Heart left ventricle (tissue), 16 donors: ENCODE data around the gene MAP4K1. TPM values are rescaled to one million over a fixed set of nuclear protein-coding genes. Genes with fewer than 3 reads are reported as not detected.
A peak's percentile ranks its signal among the peaks of the same experiment; 100 is the strongest.

Experiments used
- ATAC-seq, 4 donors: fragments of 200-7000 bp; cut with Tn5 transposase; one replicate each; pipeline ENCODE4 v1.9.1; 2020 to 2022; ENCODE audit warnings: moderate library complexity in 4 of 4, mild to moderate bottlenecking in 3 of 4, moderate number of reproducible peaks in 1 of 4
- DNase-seq, 5 donors: peaks; one replicate each; pipeline ENCODE4 v3.0.0-alpha.2; 2020
- H3K27ac ChIP-seq, 12 donors: fragments of 200-600 bp; sonication (generic) in 4 of 12; one replicate each; pipeline versions ENCODE4 v1.5.0 to v1.8.0; 2016 to 2022; ENCODE audit warnings: mild to moderate bottlenecking in 2 of 12
- H3K27me3 ChIP-seq, 9 donors: fragments of 200-600 bp; sonication (generic) in 2 of 9; one replicate each; pipeline versions ENCODE4 v1.5.1 to v1.8.0; 2016 to 2022; ENCODE audit warnings: mild to moderate bottlenecking in 3 of 9
- H3K36me3 ChIP-seq, 9 donors: fragments of 200-600 bp; sonication (generic) in 2 of 9; one replicate each; pipeline versions ENCODE4 v1.5.0 to v1.8.0; 2018 to 2022; ENCODE audit warnings: mild to moderate bottlenecking in 2 of 9
- H3K4me1 ChIP-seq, 12 donors: fragments of 200-600 bp; sonication (generic) in 4 of 12; one replicate each; pipeline versions ENCODE4 v1.5.0 to v1.8.0; 2016 to 2022; ENCODE audit warnings: mild to moderate bottlenecking in 3 of 12
- H3K4me3 ChIP-seq, 12 donors: fragments of 200-600 bp; sonication (generic) in 4 of 12; one replicate each; pipeline versions ENCODE4 v1.5.0 to v1.8.0; 2017 to 2022; ENCODE audit warnings: mild to moderate bottlenecking in 9 of 12, moderate library complexity in 4 of 12
- H3K9me3 ChIP-seq, 12 donors: fragments of 200-600 bp; sonication (generic) in 4 of 12; one replicate each; pipeline versions ENCODE4 v1.5.0 to v1.8.0; 2016 to 2022; ENCODE audit warnings: mild to moderate bottlenecking in 1 of 12
- CTCF ChIP-seq, 12 donors: fragments of 200-600 bp; sonication (generic) in 4 of 12; IDR thresholded peaks; one replicate each; pipeline versions ENCODE4 v1.5.0 to v1.8.0; 2018 to 2022; ENCODE audit warnings: antibody characterized with exemption in 12 of 12, mild to moderate bottlenecking in 5 of 12
- POLR2A ChIP-seq, 2 donors: fragments of 450-650 bp; IDR thresholded peaks; one replicate each; pipeline ENCODE4 v1.6.1; 2017; ENCODE audit warnings: antibody characterized with exemption in 2 of 2, mild to moderate bottlenecking in 2 of 2, moderate library complexity in 2 of 2
- WGBS, 4 donors: extraction: QIAGEN DNeasy Blood & Tissue Kit in 2 of 4; methylation state at CpG; one replicate each; pipeline versions ENCODE4 v1.1.5 to v1.1.7; 2013 to 2018; 5-methylcytosine and 5-hydroxymethylcytosine counted together
- intact Hi-C, 10 donors: fragments of 100-400 bp; cut with DNase I; formaldehyde crosslinking; loops; one replicate each; pipeline versions ENCODE4 v1.11.1 to v1.14.2; 2022
- polyA plus RNA-seq, 2 donors: library from polyadenylated mRNA; stranded (reverse); fragments of 200-250 nt; gene quantifications; one replicate each; pipeline ENCODE4 v1.2.3, GENCODE V29; 2013
- total RNA-seq, 9 donors: library from RNA; depleted of rRNA in 2 of 9; stranded (reverse); fragments of >200 nt in 2 of 9; fragmentation: NEBNext Ultra II Directional in 3 of 9; extraction: Animal tissue kit (Norgen Biotek cat#: 25700) in 3 of 9; gene quantifications; one replicate each; pipeline versions ENCODE4 v1.1.0 to v1.2.4, GENCODE V29; 2016 to 2023
- donor health status: ischemic (EF 13 %, LVEDD 7.1; RV severe dilation, severe dysfunction).
- donor health status: healthy with polysubstance abuse.
- donor health status: DM: no; HTN: yes; CAD: no.
- donor health status: DM: no; HTN: no; CAD: no.
- donor health status: ischemic (EF 25% LVEDD 6.9; RV normal size, moderate dysfunction).
- donor health status: ischemic (EF 25% LVEDD 5.7; RV mildly dilated, moderate dysfunction).
- donor health status: healthy.
- donor health status: DM: yes; HTN: yes; CAD: no.
- donor health status: ischemic (EF 35%, LVEDD 5.7; RV mildly dilated, moderate dysfunction).
- donor health status: nonischemic (EF 11% LVEDD 7.7; RV severe dilation, severe dysfunction).
- donor health status: DM: yes; HTN: yes; CAD: no.
- donor health status: PGD.
- donor health status: ischemic (EF 29% LVEDD 5.4; RV normal size, mild dysfunction).
- donor health status: nonischemic (EF 23%, LVEDD 6.1; RV moderate dilation, normal function).

Gene MAP4K1
- total and polyA plus RNA-seq, 11 donors, result 0.69 to 9.9 (median 2.7) TPM

GRCh38 chr19:38618590-38619360 lies 1.0 kb upstream of the MAP4K1 start, which contains the start of gene EIF3K:
Gene EIF3K (plus strand): TSS chr19:38619188. CDS start chr19:38619269, 81 bp downstream.
- no peaks in the 10 kb centered on the region for H3K27me3 ChIP-seq
- 1 to 6% (median 1%) methylated on average over 28 to 64 of the region's 64 CpGs for WGBS, 4 donors
- no peaks in the 10 kb centered on the region for H3K9me3 ChIP-seq
- peak; percentile 93 to 97 (median 95) for ATAC-seq
- peak; percentile 98 to 100 (median 99) for DNase-seq
- H3K4me1 ChIP-seq, result peaks cover 2 to 28% (median 20%) of the 10 kb centered on the region in 12 donors
- peaks cover 3 to 39% (median 35%) of the 10 kb centered on the region in 9 donors for H3K36me3 ChIP-seq
- H3K27ac ChIP-seq, result peak within 1 kb of the TSS; percentile 81 to 96 (median 90)
- H3K4me3 ChIP-seq, result peak within 1 kb of the TSS; percentile 54 to 98 (median 84)
- intact Hi-C loops, result loop anchor here in 6 of 10 donors (5.0 to 10.0 kb wide), 6 partner anchors 74 to 506 kb away; partner anchors contain the start of genes FAM98C (in 3 of the 6), MRPS12 (in 3 of the 6), SARS2 (in 3 of the 6) and PAK4 (in 1 of the 6)
- TF ChIP-seq POLR2A (IDR thresholded peaks at IDR 0.05) (peak; percentile 51 to 80), CTCF (IDR thresholded peaks at IDR 0.05) (no peak)

GRCh38 chr19:38617283-38617763 lies 430 bp downstream of the MAP4K1 start:
- Histone ChIP-seq H3K4me1 (peaks cover 2 to 28% (median 20%) of the 10 kb centered on the region in 12 donors), H3K27ac (peak overlapping the region in 8 of 12 donors; percentile 9 to 92 (median 76)), H3K27me3 (no peaks in the 10 kb centered on the region), H3K9me3 (no peaks in the 10 kb centered on the region), H3K4me3 (peak overlapping the region in 10 of 12 donors; percentile 4 to 98 (median 86)), H3K36me3 (peaks cover 3 to 25% (median 23%) of the 10 kb centered on the region in 9 donors)
- TF ChIP-seq CTCF (IDR thresholded peaks at IDR 0.05), result no peak
- TF ChIP-seq POLR2A (IDR thresholded peaks at IDR 0.05), result no peak
- DNase-seq, result no peak
- intact Hi-C loops, result loop anchor here in 6 of 10 donors (5.0 to 10.0 kb wide), 6 partner anchors 73 to 507 kb away; partner anchors contain the start of genes FAM98C (in 3 of the 6), MRPS12 (in 3 of the 6), SARS2 (in 3 of the 6) and PAK4 (in 1 of the 6)
- ATAC-seq, result no peak
- 59 to 67% (median 63%) methylated on average over 8 to 9 of the region's 9 CpGs for WGBS, 4 donors

- H3K27me3 ChIP-seq, result no peaks in the 10 kb centered on the region
- TF ChIP-seq POLR2A (IDR thresholded peaks at IDR 0.05) (no peak), CTCF (IDR thresholded peaks at IDR 0.05) (no peak)
- no peak for ATAC-seq
- 89 to 94% (median 93%) methylated on average over 6 of the region's 6 CpGs for WGBS, 4 donors
- H3K9me3 ChIP-seq, result no peaks in the 10 kb centered on the region
- H3K36me3 ChIP-seq, result peaks cover 0 to 14% (median 12%) of the 10 kb centered on the region in 9 donors
- peak overlapping the region in 1 of 12 donors; percentile 81 for H3K4me3 ChIP-seq
- peak overlapping the region in 1 of 12 donors; percentile 51 for H3K27ac ChIP-seq
- intact Hi-C loops, result loop anchor here in 6 of 10 donors (5.0 to 10.0 kb wide), 6 partner anchors 71 to 509 kb away; partner anchors contain the start of genes FAM98C (in 3 of the 6), MRPS12 (in 3 of the 6), SARS2 (in 3 of the 6) and PAK4 (in 1 of the 6)
- peaks cover 2 to 24% (median 20%) of the 10 kb centered on the region in 12 donors for H3K4me1 ChIP-seq
- no peak for DNase-seq
These were observed 1.5 kb downstream of the MAP4K1 start for GRCh38 chr19:38616265-38616664.
